IMR-90 (cell line): ENCODE data around the gene CASTOR1.

Experiments used
- CHD1 ChIP-seq: IDR thresholded peaks from 2 replicates; pipeline ENCODE4 v1.6.1; 2012; ENCODE audit warnings: low read depth, low read length, improper control_type of control experiment
- POLR2A ChIP-seq: IDR thresholded peaks from 2 replicates; pipeline ENCODE4 v1.6.1; 2012; ENCODE audit warnings: mild to moderate bottlenecking, low read depth, low read length
- TF ChIP-seq, protein P1 (sequence below): conservative IDR thresholded peaks from 2 replicates; pipeline ENCODE4 v1.5.1; 2012; ENCODE audit warnings: mild to moderate bottlenecking, low read depth, low read length, improper control_type of control experiment
- TF ChIP-seq, protein P2 (sequence below): fragments of 150-350 bp; IDR thresholded peaks from 2 replicates; pipeline ENCODE4 v1.6.1; 2016; ENCODE audit warnings: low read depth, mild to moderate bottlenecking, low read length, moderate library complexity, borderline replicate concordance

DNA sequence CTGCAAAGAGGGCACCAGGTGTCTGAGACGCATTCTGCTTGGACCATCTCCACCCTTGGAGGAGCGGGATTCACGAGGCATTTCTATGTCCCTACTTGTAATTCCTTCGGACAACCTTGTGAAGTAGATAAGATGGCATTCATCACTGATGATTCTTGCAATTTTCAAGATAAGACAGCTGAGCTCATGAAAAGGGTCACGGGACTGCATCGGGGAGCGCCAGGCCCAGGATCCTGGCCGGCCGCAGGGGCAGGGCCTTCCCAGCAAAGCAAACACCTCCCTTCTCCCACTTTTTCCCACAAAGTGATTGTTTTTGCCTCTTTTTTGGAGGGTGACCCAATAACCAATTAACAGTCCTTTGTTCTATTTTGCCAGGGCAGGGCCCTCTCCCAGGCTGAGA, 51.2 kb downstream of the CASTOR1 start:
- no peak for TF ChIP-seq CHD1
- TF ChIP-seq, protein P1, sequence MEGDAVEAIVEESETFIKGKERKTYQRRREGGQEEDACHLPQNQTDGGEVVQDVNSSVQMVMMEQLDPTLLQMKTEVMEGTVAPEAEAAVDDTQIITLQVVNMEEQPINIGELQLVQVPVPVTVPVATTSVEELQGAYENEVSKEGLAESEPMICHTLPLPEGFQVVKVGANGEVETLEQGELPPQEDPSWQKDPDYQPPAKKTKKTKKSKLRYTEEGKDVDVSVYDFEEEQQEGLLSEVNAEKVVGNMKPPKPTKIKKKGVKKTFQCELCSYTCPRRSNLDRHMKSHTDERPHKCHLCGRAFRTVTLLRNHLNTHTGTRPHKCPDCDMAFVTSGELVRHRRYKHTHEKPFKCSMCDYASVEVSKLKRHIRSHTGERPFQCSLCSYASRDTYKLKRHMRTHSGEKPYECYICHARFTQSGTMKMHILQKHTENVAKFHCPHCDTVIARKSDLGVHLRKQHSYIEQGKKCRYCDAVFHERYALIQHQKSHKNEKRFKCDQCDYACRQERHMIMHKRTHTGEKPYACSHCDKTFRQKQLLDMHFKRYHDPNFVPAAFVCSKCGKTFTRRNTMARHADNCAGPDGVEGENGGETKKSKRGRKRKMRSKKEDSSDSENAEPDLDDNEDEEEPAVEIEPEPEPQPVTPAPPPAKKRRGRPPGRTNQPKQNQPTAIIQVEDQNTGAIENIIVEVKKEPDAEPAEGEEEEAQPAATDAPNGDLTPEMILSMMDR: no peak
- TF ChIP-seq, protein P2, sequence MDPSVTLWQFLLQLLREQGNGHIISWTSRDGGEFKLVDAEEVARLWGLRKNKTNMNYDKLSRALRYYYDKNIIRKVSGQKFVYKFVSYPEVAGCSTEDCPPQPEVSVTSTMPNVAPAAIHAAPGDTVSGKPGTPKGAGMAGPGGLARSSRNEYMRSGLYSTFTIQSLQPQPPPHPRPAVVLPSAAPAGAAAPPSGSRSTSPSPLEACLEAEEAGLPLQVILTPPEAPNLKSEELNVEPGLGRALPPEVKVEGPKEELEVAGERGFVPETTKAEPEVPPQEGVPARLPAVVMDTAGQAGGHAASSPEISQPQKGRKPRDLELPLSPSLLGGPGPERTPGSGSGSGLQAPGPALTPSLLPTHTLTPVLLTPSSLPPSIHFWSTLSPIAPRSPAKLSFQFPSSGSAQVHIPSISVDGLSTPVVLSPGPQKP: no peak
- no peak for TF ChIP-seq POLR2A
